Keratinocyte (primary cell): Measurements from ENCODE around the gene CEP295NL.

Experiments
- EZH2 ChIP-seq: IDR thresholded peaks from one replicate; pipeline ENCODE4 v1.6.1; 2012; ENCODE audit warnings: inconsistent platforms, mild to moderate bottlenecking, low read length, moderate library complexity
- TF ChIP-seq, protein P1 (sequence below), 3 experiments: IDR thresholded peaks in 1 of 3; conservative IDR thresholded peaks in 1 of 3; optimal IDR thresholded peaks in 1 of 3; 2 replicates in 2 of 3; 3 replicates in 1 of 3; pipeline versions ENCODE3 to v1.5.1; 2011; ENCODE audit warnings: low read length in 3 of 3, mild to moderate bottlenecking in 3 of 3, moderate library complexity in 2 of 3, control low read depth in 1 of 3, inconsistent platforms in 1 of 3; ENCODE audit not compliant: insufficient read depth in 2 of 3; ENCODE audit errors: extremely low read depth in 1 of 3

DNA sequence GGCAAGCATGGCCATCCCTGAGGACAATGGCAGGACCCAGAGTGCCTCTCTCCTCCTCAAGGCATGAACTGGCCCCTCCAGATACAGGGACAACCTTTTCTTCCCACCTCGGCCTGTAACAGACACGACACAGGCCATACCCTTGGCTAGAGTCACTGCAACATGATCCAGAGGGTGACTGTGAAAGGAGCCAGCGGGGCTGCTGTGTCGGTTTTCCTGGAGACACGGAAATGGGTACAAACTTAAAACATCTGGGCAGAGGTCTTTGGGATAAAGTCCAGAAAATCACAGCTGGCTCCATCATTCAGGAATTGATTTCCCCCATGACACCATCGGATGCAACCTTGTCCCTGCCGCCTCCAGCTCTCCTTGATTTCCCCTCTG lies 5.3 kb downstream of the CEP295NL start:
- TF ChIP-seq, protein P1, sequence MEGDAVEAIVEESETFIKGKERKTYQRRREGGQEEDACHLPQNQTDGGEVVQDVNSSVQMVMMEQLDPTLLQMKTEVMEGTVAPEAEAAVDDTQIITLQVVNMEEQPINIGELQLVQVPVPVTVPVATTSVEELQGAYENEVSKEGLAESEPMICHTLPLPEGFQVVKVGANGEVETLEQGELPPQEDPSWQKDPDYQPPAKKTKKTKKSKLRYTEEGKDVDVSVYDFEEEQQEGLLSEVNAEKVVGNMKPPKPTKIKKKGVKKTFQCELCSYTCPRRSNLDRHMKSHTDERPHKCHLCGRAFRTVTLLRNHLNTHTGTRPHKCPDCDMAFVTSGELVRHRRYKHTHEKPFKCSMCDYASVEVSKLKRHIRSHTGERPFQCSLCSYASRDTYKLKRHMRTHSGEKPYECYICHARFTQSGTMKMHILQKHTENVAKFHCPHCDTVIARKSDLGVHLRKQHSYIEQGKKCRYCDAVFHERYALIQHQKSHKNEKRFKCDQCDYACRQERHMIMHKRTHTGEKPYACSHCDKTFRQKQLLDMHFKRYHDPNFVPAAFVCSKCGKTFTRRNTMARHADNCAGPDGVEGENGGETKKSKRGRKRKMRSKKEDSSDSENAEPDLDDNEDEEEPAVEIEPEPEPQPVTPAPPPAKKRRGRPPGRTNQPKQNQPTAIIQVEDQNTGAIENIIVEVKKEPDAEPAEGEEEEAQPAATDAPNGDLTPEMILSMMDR (optimal IDR thresholded peaks at IDR 0.05 in 1 of 3, IDR thresholded peaks at IDR 0.05 in 1 of 3, conservative IDR thresholded peaks at IDR 0.05 in 1 of 3; ENCODE audit: extremely low read depth in 1 of 3, insufficient read depth in 2 of 3, low read length in 3 of 3): no peak
- no peak for TF ChIP-seq EZH2
